Hematopoietic multipotent progenitor cell treated with erythropoietin and hydrocortisone succinate and interleukin-3 and kit ligand, for 15 days (in vitro differentiated cells): ENCODE results near the gene ACOT11.

Experiments
- DNase-seq: peaks from one replicate; pipeline ENCODE4 v3.0.0-alpha.2; 2015; ENCODE audit warnings: low spot score

The ACOT11 gene

GRCh38 chr1:54645806-54646676, 98.0 kb downstream of the ACOT11 start:
- no peak for DNase-seq

GRCh38 chr1:54649130-54649898, 101.3 kb downstream of the ACOT11 start:
- no peak for DNase-seq

GRCh38 chr1:54649921-54650320, 101.9 kb downstream of the ACOT11 start:
- DNase-seq = no peak

- DNase-seq = no peak
These were observed 102.4 kb downstream of the ACOT11 start for GRCh38 chr1:54650417-54650816.

GRCh38 chr1:54651608-54652007, 103.6 kb downstream of the ACOT11 start:
- DNase-seq = no peak

- DNase-seq = no peak
These were observed 104.1 kb downstream of the ACOT11 start for GRCh38 chr1:54652168-54652567.

- no peak for DNase-seq
These were observed 105.0 kb downstream of the ACOT11 start for GRCh38 chr1:54653036-54653435.

GRCh38 chr1:54658164-54658913, 110.3 kb downstream of the ACOT11 start:
- no peak for DNase-seq
